GM12891 (cell line): ENCODE results near the gene RUVBL2.

ENCODE experiments used
- POLR2A ChIP-seq: IDR thresholded peaks from 2 replicates; pipeline ENCODE4 v1.6.1; 2011; ENCODE audit warnings: low read depth, low read length, control low read depth
- POLR2AphosphoS5 ChIP-seq: IDR thresholded peaks from 2 replicates; pipeline ENCODE4 v1.6.1; 2011; ENCODE audit warnings: low read depth, low read length, control low read depth
- POU2F2 ChIP-seq: IDR thresholded peaks from 2 replicates; pipeline ENCODE4 v1.6.1; 2011; ENCODE audit warnings: low read depth, mild to moderate bottlenecking, control low read depth, low read length, moderate library complexity
- SPI1 ChIP-seq: IDR thresholded peaks from 2 replicates; pipeline ENCODE4 v1.6.1; 2011; ENCODE audit warnings: low read depth, low read length, control low read depth
- TAF1 ChIP-seq: IDR thresholded peaks from 2 replicates; pipeline ENCODE4 v1.6.1; 2011; ENCODE audit warnings: low read depth, low read length, control low read depth

DNA sequence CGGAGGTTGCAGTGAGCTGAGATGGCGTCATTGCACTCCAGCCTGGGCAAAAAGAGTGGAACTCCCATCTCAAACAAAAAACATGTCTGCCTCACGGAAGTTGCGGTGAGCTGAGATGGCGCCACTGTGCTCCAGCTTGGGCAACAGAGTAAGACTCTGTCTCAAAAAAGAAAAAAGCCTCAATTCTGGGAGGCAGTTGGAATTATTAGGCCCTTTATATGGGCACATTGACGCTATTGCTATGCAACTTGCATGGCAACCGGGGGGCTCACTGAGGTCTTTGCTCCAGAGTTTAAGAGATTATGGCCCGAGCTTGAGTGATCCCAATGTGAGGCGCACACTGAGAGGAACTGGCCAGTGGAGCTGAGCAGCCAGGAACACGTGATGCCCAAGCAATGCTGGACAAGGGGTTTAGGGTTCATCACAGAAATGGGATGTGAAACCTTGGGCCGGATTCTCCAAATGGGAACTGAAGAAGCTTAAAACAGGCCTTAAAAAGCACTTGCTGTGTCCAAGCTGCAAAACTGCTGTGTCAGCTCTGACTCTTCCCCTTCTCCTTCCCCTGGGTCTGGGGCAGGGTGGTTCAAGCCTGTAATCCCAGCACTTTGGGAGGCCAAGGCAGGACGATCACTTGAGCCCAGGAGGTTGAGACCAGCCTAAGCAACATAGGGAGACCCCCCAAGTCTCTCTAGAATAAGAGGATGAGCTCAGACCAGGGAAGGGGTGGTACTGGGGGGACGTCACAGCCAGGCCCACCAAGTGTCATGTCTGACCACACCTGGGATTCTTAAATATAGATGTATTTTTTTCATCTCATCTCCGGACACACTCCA is 26.1 kb upstream of the RUVBL2 start:
- peak; percentile 64 for TF ChIP-seq POLR2AphosphoS5
- peak; percentile 67 for TF ChIP-seq POLR2A
- TF ChIP-seq TAF1 = no peak
- TF ChIP-seq POU2F2 = peak; percentile 20; the same call in 1 of the 2 replicates
- peak; percentile 84 for TF ChIP-seq SPI1
